ENCODE measurements around the gene KAT5.
"Not testable (repeated sequence)": the region's sequence is repeated elsewhere in the genome, so short reads cannot be mapped to it uniquely, and the experiment has no call there.

KAT5 gene

DNA sequence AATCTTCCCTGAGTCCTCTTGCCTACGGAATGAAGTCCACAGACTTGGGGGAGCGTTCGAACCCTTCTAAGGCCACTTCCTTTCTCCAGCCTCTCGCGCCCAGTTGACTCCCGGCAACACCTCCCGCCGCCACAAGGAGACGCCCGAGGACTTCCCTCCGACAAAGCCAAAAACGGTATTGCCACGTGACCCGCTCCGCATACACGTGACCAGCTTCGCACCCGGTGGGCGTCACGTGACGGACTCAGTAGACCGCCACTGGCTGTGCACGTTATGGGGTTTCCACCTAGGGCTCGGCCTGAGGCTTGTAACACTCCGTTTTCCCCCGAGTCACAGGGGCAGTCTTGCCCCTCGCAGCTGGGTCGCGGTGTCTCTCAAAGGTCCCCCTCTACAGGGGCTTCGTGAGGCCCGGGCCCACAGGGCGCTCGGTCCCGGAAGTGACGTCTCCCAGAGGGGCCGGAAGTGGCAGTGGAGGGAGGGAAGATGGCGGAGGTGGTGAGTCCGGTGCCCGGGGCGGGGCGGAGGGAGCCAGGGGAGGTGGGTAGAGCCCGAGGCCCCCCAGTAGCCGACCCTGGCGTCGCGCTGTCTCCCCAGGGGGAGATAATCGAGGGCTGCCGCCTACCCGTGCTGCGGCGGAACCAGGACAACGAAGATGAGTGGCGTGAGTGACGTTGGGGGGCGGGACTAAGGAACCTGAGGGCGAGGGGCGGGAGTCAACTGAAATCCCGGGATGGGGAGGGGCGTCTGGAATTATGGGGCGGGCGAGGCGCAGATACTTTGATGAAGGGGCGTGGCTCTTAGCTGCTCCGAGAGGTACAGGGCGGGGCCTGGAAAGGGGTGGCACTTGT lies at the start of gene KAT5:
TSS of gene KAT5 (plus strand) at position 468 of the 848 bp plus-strand sequence. CDS start at position 484, 16 bp downstream.
- DNase-seq: peak; percentile 98

DNA sequence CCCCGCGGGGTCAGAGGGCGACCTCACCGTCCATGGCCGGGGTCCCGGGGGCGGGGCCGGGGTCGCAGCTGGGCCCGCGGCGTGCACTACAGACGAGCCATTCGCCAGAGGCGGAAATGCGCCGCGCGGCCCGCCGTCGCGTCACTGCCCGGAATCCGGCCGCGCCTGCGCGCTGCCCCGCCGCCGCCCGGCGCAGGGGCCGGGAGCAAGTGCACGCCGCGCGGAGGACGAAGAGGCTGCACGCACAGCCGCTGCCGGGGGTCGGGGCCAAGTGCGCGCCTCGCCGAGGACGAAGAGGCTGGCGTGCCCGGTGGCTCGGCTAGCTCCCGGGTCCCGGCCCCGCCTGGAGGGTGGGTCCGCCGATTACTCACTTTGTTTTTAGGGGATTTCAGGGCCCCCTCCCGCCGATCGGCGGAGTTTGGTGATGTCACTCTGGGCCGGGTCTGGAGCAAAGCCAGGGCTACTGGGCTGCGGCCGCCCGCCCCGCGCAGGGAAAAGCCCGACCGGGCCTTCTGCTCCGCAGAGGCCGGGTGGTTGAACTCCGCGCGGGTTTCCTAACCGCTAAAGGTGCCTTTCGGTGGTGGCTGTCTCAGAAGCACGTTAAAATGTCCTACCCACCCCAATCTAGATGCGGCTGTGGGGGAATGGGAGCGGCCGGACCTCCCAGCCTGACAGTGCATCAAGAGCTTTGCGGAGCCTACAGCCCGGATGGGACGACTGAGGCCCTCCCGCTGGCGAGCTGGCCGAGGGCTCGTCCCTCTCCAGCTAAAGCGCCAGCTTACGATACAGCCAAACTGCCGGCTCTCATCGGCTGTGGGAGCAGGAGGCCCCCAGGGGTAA lies 49.0 kb upstream of the KAT5 start, which contains the start of gene RELA:
TSS of gene RELA (minus strand) at position 118 of the 840 bp plus-strand sequence. CDS start at position 34, 84 bp downstream.
- peak; percentile 94 for DNase-seq

DNA sequence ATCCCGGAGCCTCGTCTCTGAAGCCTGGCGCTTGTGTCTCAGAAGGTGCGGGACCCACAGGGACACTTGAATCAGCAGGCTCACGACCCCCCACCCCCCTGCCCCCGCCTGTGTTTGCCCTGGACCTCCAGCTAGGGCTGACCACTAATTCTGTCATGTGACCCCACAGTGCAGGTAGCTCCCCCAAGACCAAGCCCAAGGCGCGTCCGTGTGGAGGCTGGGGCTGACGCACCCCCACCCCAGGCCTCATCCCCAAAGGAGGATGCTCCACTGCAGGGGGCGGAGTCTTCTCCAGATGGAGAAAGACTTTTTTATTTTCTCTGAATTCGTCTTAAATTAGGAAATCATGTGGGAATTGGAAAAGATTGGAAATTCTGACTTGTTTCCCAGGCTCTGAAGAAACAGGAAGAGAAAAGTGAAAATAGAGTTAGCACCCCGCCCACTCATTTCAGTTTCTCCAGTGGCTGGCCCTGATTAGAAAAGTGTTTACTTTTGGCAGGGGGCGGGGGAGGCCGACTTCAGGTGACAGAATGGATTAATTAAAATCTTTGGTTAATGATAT lies 48.3 kb upstream of the KAT5 start:
- DNase-seq: peak; percentile 52

DNA sequence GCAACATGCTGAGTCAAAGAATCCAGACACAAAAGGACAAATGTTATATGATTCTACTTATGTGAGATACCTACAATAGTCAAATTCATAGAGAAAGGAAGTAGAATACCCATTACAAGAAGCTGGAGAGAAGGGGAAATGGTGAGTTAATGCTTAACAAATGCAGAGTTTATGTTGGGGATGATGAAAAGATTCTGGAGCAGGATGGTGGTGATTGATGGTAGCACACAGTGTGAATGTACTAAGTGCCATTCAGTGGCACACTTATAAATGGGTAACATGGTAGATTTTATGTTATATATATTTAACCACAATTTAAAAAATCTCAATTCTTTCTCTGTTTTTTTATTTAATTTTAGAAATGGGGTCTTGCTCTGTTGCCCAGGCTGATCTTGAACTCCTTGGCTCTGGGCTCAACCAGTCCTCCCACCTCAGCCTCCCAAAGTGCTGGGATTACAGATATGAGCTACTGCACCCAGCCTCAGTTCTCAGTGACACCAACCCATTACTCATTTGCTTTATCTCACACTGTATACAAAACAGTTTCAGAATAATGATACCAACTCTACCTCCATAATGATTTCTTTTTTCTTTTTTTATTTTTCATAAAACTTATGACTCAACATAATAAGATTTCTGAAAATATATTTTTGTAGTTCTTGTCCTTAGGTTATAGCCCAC lies 39.7 kb upstream of the KAT5 start:
- no peak for DNase-seq

DNA sequence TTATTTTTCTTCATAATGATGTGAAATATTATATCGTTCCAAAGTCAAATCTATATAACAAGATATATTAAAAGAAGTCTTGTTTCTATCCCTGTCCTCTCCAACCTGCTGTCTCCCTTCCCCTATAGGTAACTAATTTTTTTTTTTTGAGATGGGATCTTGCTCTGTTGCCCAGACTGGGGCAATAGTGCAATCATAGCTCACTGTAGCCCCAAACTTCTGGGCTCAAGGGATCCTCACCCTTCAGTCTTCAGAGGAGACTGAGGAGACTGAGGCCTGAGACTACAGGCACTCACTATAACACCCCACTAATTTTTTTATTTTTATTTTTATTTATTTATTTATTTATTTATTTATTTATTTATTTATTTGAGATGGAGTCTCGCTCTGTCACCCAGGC lies 39.1 kb upstream of the KAT5 start:
- no peak for DNase-seq

DNA sequence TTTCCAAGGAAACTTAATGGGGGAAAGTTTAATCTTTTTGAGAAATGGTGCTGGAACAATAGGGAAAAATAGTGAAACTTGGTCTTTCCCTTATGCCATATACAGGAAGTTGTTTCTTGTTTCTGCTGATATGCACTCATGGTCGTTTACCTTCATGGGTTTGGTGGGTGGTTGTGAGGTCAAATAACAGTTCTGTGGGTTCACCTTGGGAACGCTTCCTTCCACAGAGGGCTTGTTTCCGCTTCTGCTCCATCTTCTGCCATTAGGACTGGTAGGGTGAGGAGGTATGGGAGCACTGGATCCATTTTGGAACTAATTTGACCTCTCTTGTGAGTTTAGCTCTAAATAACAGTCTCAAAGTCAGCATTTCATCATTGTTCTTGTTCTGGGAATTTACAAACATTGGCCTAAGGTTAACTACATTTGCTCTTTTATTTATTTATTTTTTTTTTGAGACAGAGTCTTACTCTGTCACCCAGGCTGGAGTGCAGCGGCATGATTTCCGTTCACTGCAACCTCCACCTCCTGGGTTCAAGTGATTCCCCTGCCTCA lies 31.8 kb upstream of the KAT5 start:
- no peak for DNase-seq

DNA sequence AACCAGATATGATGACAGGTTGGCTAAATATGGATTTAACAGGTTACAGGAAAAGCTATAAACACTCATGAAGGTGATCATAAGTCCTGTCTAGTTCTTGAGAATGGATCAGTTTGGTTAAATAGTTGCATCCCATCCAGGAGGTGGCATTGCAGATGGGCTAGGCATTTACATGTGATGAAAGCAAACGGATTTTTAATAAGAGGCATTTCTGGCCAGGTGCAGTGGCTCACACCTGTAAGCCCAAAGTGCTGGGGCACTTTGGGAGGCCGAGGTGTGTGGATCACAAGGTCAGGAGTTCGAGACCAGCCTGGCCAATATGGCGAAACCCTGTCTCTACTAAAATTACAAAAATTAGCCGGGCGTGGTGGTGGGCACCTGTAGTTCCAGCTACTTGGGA lies 28.6 kb upstream of the KAT5 start:
- not testable (repeated sequence) for DNase-seq

DNA sequence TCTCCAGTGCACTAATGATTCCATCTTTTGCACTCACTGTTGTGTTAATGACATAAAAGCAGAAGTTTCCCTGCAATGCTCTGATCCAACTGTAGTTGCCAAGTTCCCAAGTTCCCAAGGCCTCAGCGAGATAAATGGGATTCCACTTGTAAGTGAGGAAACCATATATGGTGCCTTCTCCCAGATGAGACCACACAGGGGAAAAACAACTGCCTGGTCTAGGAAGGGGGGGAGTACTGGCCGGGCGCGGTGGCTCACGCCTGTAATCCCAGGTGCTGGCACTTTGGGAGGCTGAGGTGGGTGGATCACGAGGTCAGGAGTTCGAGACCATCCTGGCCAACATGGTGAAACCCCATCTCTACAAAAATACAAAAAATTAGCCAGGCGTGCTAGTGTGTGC lies 26.1 kb upstream of the KAT5 start:
- no peak for DNase-seq

DNA sequence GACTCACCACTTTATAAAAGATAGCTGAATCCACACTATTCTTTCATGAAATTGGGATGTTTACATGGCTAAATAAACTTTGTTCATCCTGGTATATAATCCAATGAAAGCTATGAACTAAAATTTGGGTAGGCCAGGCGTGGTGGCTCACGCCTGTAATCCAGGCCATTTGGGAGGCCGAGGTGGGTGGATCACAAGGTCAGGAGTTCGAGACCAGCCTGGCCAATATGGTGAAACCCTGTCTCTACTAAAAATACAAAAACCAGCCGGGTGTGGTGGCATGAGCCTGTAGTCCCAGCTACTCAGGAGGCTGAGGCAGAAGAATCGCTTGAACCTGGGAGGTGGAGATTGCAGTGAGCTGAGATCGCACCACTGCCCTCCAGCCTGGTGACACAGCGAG lies 20.2 kb upstream of the KAT5 start:
- not testable (repeated sequence) for DNase-seq

DNA sequence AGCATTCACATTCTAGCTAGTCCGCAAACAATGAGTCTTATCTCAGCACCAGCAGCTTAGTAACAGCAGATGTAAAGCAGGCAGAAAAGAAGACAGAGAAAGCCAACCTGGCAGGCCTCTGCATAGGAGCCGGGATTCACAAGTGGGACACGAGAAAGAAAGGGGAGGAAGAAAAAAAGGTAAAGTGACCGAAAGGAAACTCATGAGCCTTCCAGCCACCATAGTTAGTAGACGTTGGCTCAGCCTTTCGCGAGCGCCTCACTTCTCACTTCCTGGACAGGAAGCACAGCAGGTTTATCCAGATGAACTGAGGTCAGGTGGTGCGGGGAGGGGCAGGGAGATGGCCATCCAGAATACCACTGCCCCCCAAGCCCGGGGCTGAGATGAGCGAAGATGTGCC lies 19.7 kb upstream of the KAT5 start:
- DNase-seq: no peak

DNA sequence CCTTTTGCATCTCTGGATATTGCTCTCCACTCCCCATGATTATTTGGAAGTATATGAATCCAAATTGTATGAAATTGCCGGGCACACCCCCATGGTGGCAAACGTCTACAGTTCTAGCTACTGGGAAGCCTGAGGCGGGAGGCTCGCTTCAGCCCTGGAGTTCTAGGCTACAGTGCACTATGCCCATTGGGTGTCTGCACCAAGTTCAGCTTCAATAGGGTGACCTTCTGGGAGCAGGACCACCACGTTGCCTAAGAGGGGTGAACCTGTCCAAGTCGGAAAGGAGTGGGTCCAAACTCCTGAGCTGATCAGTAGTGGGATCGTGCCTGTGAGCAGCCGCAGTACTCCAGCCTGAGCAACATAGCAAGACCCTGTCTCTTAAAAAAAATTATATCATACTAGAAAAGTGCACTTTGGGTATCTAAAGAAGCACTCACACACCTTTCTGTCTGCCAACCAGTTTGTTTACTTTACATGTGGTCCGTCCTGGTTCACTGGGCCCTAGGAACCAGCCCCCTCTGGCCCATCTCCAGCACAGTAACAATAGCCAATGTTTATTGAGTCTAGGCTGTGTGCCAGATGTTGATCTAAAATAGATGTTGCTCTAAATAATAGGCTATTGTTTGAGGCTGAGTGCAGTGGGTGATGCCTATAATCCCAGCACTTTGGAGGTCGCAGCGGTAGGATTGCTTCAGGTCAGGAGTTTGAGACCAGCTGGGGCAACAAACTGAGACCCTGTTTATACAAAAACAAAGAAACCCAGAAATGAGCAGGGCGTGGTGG lies 16.4 kb upstream of the KAT5 start:
- no peak for DNase-seq

DNA sequence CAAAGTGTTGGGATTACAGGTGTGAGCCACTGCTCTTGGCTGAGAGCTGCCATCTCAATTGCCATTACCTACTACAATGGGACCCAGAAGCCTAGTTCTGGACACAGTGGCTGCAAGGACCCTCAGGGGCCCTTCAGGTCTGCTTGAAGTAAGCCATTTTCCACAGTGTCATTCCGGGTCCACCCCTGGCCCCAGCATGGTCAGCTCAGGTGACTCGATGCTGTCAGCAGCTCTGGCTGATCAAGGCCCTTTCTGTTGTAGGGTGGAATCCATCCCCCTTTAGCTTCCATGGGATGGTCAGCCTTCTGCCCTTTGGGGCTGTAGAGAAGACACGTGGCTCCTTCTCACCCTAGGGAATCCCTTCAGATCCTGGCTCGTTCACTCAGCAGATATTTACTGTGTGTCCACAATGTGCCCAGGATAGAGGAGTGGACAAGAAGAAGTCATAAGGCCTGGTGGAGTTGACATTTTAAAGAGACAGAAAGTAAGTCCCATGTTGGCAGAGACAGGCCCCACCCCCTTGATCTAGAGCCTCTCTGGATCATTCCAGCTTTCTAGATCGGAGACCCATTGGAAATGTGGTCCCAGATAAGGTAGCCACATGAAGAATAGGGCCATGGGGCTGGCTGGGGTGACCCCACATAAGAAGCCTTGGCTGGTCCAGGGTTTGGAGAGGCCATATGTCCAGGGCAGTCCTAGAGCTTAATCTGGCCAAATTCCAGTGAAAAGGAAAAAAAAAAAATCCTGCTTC lies 15.1 kb upstream of the KAT5 start:
- no peak for DNase-seq

DNA sequence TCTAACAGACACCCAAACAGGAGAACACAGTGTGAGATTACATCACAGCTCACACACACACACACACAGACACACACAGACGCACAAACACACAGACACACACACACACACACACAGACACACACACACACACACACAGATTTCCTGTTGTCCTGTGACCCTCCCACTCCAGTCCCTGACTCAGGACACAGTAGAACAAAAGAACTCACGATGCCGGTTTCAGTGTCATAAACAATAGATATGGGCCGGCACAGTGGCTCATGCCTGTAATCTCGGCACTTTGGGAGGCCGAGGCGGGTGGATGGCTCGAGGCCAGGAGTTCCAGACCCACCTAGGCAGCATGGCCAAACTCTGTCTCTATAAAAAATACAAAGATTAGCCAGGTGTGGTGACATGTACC lies 13.8 kb upstream of the KAT5 start:
- DNase-seq: no peak

DNA sequence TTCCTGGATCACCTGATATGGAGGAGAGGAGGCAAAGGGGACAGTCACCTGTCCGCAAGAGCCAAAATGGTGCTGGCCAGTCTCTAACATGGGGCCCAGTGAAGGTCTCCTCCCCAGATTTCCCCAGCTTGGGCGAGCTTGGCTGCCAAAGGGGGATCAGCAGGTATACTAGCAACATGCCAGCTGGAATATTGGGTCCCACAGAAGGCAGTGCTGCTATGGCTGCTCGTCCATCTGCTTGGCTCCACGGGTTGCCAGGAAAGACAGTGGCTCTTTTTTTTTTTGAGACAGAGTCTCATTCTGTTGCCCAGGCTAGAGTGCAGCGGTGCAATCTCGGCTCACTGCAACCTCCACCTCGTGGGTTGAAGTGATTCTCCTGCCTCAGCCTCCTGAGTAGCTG lies 12.7 kb upstream of the KAT5 start:
- no peak for DNase-seq

DNA sequence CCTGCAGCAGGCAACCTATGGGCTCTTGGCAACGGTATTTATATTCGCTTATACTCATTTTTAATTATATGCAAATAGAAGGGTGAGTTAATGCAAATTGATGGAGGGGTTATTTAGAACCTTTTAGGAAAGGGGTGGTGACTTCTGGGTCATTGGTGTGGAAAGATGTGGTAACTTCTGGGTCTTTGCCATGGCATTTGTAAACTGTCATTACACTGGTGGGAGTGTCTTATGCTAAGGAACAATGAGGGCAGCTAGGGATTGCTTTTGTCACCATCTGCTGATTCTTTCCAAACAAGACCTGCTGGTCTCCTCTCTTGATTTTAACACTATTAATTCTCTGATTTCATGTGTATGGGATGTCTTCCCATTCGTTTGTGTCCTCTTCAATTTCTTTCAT lies 11.7 kb upstream of the KAT5 start:
- no peak for DNase-seq

DNA sequence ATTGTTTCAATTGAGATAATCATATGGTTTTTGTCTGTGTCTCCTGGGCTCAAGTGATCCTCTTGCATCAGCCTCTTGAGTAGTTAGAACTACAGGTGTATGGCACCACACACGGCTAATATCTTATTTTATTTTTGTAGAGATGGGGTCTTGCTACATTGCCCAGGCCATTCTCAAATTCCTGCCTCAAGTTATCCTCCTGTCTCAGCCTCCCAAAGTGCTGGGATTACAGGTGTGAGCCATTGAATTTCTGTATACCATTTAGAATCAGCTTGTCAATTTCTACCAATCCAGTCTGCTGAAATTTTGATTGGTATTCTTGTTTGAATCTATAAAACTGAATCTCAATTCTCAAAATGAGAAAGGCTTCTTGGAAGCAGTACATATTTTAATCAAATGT lies 10.4 kb upstream of the KAT5 start:
- no peak for DNase-seq

DNA sequence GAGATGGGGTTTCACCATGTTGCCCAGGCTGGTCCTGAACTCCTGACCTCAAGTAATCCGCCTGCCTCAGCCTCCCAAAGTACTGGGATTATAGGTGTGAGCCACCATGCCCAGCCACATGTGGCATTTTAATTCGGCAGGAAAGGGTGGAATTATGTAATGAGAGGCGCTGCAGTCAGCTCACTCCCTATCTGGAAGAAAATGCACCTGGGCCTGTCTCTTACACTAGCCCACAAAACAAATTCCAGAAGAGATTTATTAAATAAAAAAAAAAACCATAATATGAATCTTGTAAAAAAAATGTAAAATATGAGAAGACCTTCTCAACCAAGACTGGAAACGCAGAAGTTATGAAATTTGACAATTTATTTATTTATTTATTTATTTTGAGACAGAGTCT lies 8.2 kb upstream of the KAT5 start:
- no peak for DNase-seq

DNA sequence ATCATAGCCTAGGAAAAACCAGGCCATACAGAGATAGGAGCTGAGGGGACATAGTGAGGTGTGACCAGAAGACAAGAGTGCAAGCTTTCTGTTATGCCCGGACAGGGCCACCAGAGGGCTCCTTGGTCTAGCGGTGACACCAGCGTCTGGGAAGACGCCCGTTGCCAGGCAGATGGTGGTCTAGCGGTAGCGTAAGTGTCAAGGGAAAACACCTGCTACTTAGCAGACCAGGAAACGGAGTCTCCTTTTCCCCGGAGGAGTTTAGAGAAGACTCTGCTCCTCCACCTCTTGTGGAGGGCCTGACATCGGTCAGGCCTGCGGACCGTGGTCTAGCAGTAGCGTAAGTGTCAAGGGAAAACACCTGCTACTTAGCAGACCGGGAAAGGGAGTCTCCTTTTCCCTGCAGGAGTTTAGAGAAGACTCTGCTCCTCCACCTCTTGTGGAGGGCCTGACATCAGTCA lies 5.7 kb upstream of the KAT5 start:
- DNase-seq: peak; percentile 85

DNA sequence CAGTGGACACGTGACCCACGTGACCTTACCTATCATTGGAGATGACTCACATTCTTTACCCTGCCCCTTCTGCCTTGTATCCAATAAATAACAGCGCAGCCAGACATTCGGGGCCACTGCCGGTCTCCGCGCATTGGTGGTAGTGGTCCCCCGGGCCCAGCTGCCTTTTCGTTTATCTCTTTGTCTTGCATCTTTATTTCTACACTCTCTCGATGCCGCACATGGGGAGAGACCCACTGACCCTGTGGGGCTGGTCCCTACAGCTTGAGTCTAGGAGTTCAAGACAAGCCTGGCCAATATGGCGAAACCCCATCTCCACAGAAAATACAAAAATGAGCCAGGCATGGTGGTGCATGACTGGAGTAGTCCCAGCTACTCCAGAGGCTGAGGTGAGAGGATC lies 5.0 kb upstream of the KAT5 start:
- not testable (repeated sequence) for DNase-seq

DNA sequence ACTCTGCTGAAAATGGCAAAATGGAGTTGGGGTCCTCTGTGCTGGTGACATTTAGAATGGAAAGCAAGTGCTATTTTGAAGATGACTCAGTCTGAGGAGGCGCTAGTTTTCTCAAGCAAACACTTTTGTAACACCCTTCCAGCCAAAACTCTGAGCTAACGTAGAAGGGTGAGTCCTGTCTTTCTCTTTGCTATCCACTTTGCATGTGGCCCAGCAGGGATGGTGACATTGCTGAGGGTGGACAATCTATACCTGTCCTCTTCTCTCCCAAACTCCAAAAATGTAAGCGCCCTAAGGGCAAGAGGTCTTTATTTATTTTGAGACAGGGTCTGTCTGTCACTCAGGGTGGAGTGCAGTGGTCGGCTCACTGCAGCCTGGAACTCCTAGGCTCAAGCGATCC lies 3.6 kb upstream of the KAT5 start:
- DNase-seq: no peak

DNA sequence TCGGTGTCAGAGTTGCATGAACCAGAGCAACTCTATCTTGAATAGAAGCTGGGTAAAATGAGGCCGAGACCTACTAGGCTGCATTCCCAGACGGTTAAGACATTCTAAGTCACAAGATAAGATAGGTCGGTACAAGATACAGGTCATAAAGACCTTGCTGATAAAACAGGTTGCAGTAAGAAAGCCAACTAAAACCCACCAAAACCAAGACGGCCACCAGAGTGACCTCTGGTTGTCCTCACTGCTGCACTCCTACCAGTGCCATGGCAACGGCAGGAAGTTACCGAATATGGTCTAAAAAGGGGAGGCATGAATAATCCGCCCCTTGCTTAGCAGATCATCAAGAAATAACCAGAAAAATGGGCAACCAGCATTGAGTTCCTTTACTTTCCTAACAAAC lies 2.4 kb upstream of the KAT5 start:
- DNase-seq: no peak
